H1 (cell line): ENCODE results near the gene COL6A2. TPM values are rescaled to one million over a fixed set of nuclear protein-coding genes. Genes with fewer than 3 reads are reported as not detected.
A peak's percentile ranks its signal among the peaks of the same experiment; 100 is the strongest.

Experiments used
- CTCF ChIA-PET: fragments of 300-600 bp; sonication (Branson Sonifier 250); formaldehyde crosslinking; loops from one replicate; lab custom pipeline; 2021; ENCODE audit not compliant: partially characterized antibody; lab: Charles Lee
- POLR2A ChIA-PET: fragments of 300-600 bp; sonication (Branson Sonifier 250); formaldehyde crosslinking; loops from one replicate; lab custom pipeline; 2021; ENCODE audit warnings: inconsistent platforms; ENCODE audit not compliant: partially characterized antibody; lab: Charles Lee
- DNase-seq, 2 experiments: peaks; one replicate each; pipeline versions ENCODE4 v3.0.0 to v3.0.0-alpha.2; 2010 to 2022; ENCODE audit warnings: low spot score in 2 of 2, low read depth in 1 of 2, mixed read lengths in 1 of 2
- FAIRE-seq: peaks from 2 replicates; lab custom pipeline; 2011; peaks lifted over from hg19 to GRCh38; lab: Jason Lieb, UNC
- H2AFZ ChIP-seq: 2 replicates; pipeline ENCODE4 v1.8.1; 2012; ENCODE audit warnings: low read length, inconsistent platforms
- H2AK5ac ChIP-seq: 2 replicates; pipeline ENCODE4 v1.6.1; 2013; ENCODE audit warnings: low read depth, low read length
- H2BK120ac ChIP-seq: replicated peaks from 2 replicates; pipeline ENCODE3; 2013; ENCODE audit warnings: low read depth, low read length, inconsistent platforms
- H2BK12ac ChIP-seq: 2 replicates; pipeline ENCODE4 v1.6.1; 2013; ENCODE audit warnings: low read depth, low read length
- H2BK15ac ChIP-seq: 2 replicates; pipeline ENCODE4 v1.6.1; 2013; ENCODE audit warnings: low read length
- H2BK20ac ChIP-seq: 2 replicates; pipeline ENCODE4 v1.6.1; 2013; ENCODE audit warnings: low read length
- H2BK5ac ChIP-seq: 2 replicates; pipeline ENCODE4 v1.6.1; 2013; ENCODE audit warnings: low read depth, low read length
- H3K14ac ChIP-seq: 2 replicates; pipeline ENCODE4 v1.6.1; 2013; ENCODE audit warnings: inconsistent platforms; ENCODE audit not compliant: insufficient read length
- H3K18ac ChIP-seq: 2 replicates; pipeline ENCODE4 v1.6.1; 2013; ENCODE audit warnings: low read length; ENCODE audit errors: extremely low read depth
- H3K23ac ChIP-seq: 2 replicates; pipeline ENCODE4 v1.6.1; 2013; ENCODE audit warnings: inconsistent platforms; ENCODE audit not compliant: insufficient read length
- H3K23me2 ChIP-seq: 2 replicates; pipeline ENCODE4 v1.6.1; 2013; ENCODE audit warnings: low read depth, low read length
- H3K27ac ChIP-seq: 2 replicates; pipeline ENCODE4 v1.6.1; 2011; ENCODE audit warnings: low read depth, low read length, inconsistent platforms
- H3K27me3 ChIP-seq, 4 experiments: replicated peaks in 1 of 4; 1 replicate in 1 of 4; 2 replicates in 3 of 4; pipeline versions ENCODE4 v1.6.1 to v1.8.1; 2011 to 2013; ENCODE audit warnings: low read length in 3 of 4, mild to moderate bottlenecking in 3 of 4, inconsistent platforms in 2 of 4, mixed read lengths in 2 of 4, moderate library complexity in 1 of 4; ENCODE audit not compliant: control insufficient read depth in 3 of 4, insufficient read depth in 3 of 4; ENCODE audit errors: extremely low read depth in 1 of 4
- H3K36me3 ChIP-seq, 4 experiments: 2 replicates each; pipeline versions ENCODE4 v1.6.1 to v1.8.1; 2011 to 2013; ENCODE audit warnings: mild to moderate bottlenecking in 4 of 4, low read length in 3 of 4, moderate library complexity in 2 of 4, control low read depth in 1 of 4, inconsistent platforms in 1 of 4; ENCODE audit not compliant: insufficient read depth in 4 of 4, control insufficient read depth in 2 of 4
- H3K4ac ChIP-seq: replicated peaks from 2 replicates; pipeline ENCODE3; 2013; ENCODE audit warnings: low read length, low read depth, mixed read lengths, inconsistent platforms; ENCODE audit not compliant: insufficient read length
- H3K4me1 ChIP-seq, 4 experiments: replicated peaks in 1 of 4; 1 replicate in 1 of 4; 2 replicates in 3 of 4; pipeline versions ENCODE4 v1.6.1 to v1.8.1; 2011 to 2013; ENCODE audit warnings: low read length in 3 of 4, inconsistent platforms in 2 of 4, mixed read lengths in 1 of 4; ENCODE audit not compliant: insufficient read depth in 4 of 4, control insufficient read depth in 3 of 4
- H3K4me2 ChIP-seq, 2 experiments: 2 replicates each; pipeline versions ENCODE4 v1.6.1 to v1.8.1; 2011 to 2013; ENCODE audit warnings: low read depth in 2 of 2, low read length in 2 of 2, control low read depth in 1 of 2, inconsistent platforms in 1 of 2, mild to moderate bottlenecking in 1 of 2; ENCODE audit not compliant: insufficient read depth in 1 of 2
- H3K4me3 ChIP-seq, 4 experiments: fragments of 200-600, 300-600 bp in 1 of 4; sonication (generic), shearing (Covaris generic), sonication (Bioruptor Twin) in 1 of 4; 2 replicates each; pipeline versions ENCODE4 v1.5.1 to v1.8.1; 2011 to 2016; ENCODE audit warnings: low read length in 4 of 4, low read depth in 3 of 4, control low read depth in 2 of 4, inconsistent platforms in 2 of 4, mild to moderate bottlenecking in 2 of 4, mixed read lengths in 1 of 4, moderate library complexity in 1 of 4; ENCODE audit not compliant: insufficient read depth in 2 of 4; ENCODE audit errors: extremely low read depth in 1 of 4
- H3K56ac ChIP-seq: replicated peaks from 2 replicates; pipeline ENCODE3; 2013; ENCODE audit warnings: low read depth, mild to moderate bottlenecking, mixed read lengths, low read length, inconsistent platforms; ENCODE audit not compliant: insufficient read length
- H3K79me1 ChIP-seq: 2 replicates; pipeline ENCODE4 v1.6.1; 2013; ENCODE audit warnings: low read depth, low read length, control low read depth
- H3K79me2 ChIP-seq, 2 experiments: 2 replicates each; pipeline versions ENCODE4 v1.6.1 to v1.8.1; 2012 to 2013; ENCODE audit warnings: low read length in 2 of 2, mild to moderate bottlenecking in 2 of 2, inconsistent platforms in 1 of 2; ENCODE audit not compliant: insufficient read depth in 2 of 2, control insufficient read depth in 1 of 2
- H3K9ac ChIP-seq, 4 experiments: replicated peaks in 1 of 4; 1 replicate in 1 of 4; 2 replicates in 3 of 4; pipeline versions ENCODE4 v1.6.1 to v1.8.1; 2011 to 2013; ENCODE audit warnings: low read depth in 3 of 4, low read length in 3 of 4, control low read depth in 2 of 4, mild to moderate bottlenecking in 2 of 4, moderate library complexity in 2 of 4, inconsistent platforms in 1 of 4; ENCODE audit errors: extremely low read depth in 1 of 4
- H3K9me3 ChIP-seq, 2 experiments: 2 replicates each; pipeline versions ENCODE4 v1.6.1 to v1.8.1; 2012 to 2013; ENCODE audit warnings: mild to moderate bottlenecking in 2 of 2, moderate library complexity in 2 of 2, control low read depth in 1 of 2, inconsistent platforms in 1 of 2, low read depth in 1 of 2, low read length in 1 of 2, mixed read lengths in 1 of 2; ENCODE audit not compliant: insufficient read depth in 2 of 2
- H4K20me1 ChIP-seq, 2 experiments: replicated peaks in 1 of 2; 2 replicates each; pipeline versions ENCODE3 to v1.8.1; 2011 to 2013; ENCODE audit warnings: inconsistent platforms in 2 of 2, low read length in 2 of 2, mild to moderate bottlenecking in 1 of 2; ENCODE audit not compliant: insufficient read depth in 2 of 2, control insufficient read depth in 1 of 2
- H4K5ac ChIP-seq: 2 replicates; pipeline ENCODE4 v1.6.1; 2013; ENCODE audit warnings: low read length, low read depth, mixed read lengths, inconsistent platforms; ENCODE audit not compliant: insufficient read length
- H4K8ac ChIP-seq: 2 replicates; pipeline ENCODE4 v1.8.0; 2013; ENCODE audit warnings: mild to moderate bottlenecking, moderate library complexity, low read length, inconsistent platforms; ENCODE audit not compliant: insufficient read depth; ENCODE audit errors: extremely low read depth
- H4K91ac ChIP-seq: replicated peaks from 2 replicates; pipeline ENCODE3; 2013; ENCODE audit warnings: low read length, mixed read lengths, inconsistent platforms; ENCODE audit not compliant: insufficient read length
- EGR1 ChIP-seq: IDR thresholded peaks from 2 replicates; pipeline ENCODE4 v1.6.1; 2011; ENCODE audit warnings: low read depth, low read length, borderline replicate concordance
- KDM1A ChIP-seq: fragments of 200-600, 300-600 bp; sonication (generic); IDR thresholded peaks from 2 replicates; pipeline ENCODE4 v1.7.1; 2016; ENCODE audit warnings: mild to moderate bottlenecking, low read length, borderline replicate concordance
- WGBS, 2 experiments: shearing (Covaris generic) in 1 of 2; methylation state at CpG; one replicate each; pipeline versions ENCODE4 v1.1.6 to v1.1.7; 2013 to 2015; ENCODE audit warnings: low lambda C conversion rate in 2 of 2, mixed read lengths in 2 of 2, inconsistent platforms in 1 of 2, low coverage in 1 of 2, missing lambda C conversion rate in 1 of 2; ENCODE audit not compliant: insufficient replicate concordance in 2 of 2, insufficient coverage in 1 of 2, insufficient read length in 1 of 2; ENCODE audit errors: extremely low coverage in 1 of 2, missing lambda C conversion rate in 1 of 2; 5-methylcytosine and 5-hydroxymethylcytosine counted together
- polyA plus RNA-seq, 7 experiments: library from polyadenylated mRNA; depleted of rRNA in 3 of 7; stranded (reverse) in 5 of 7; unstranded in 2 of 7; fragments of >200 nt in 5 of 7; fragments of 200-250 nt in 2 of 7; gene quantifications; 1 replicate in 5 of 7; 2 replicates in 1 of 7; 4 replicates in 1 of 7; pipeline versions ENCODE4 v1.2.1 to v1.2.3, GENCODE V29; 2011 to 2013; ENCODE audit warnings: missing spikeins in 2 of 7, mixed read lengths in 2 of 7
- total RNA-seq: library from RNA; stranded (reverse); fragmentation: NEBNext Ultra II Directional; extraction: Animal tissue kit (Norgen Biotek cat#: 25700); gene quantifications from 2 replicates; pipeline ENCODE4 v1.2.1, GENCODE V29; 2021

Gene COL6A2
- total and polyA plus RNA-seq, 2 of the 8 experiments (the other 6 are each of a cell fraction or from before 2014, with no cell fraction given) = 60.1 to 62.7 TPM

DNA sequence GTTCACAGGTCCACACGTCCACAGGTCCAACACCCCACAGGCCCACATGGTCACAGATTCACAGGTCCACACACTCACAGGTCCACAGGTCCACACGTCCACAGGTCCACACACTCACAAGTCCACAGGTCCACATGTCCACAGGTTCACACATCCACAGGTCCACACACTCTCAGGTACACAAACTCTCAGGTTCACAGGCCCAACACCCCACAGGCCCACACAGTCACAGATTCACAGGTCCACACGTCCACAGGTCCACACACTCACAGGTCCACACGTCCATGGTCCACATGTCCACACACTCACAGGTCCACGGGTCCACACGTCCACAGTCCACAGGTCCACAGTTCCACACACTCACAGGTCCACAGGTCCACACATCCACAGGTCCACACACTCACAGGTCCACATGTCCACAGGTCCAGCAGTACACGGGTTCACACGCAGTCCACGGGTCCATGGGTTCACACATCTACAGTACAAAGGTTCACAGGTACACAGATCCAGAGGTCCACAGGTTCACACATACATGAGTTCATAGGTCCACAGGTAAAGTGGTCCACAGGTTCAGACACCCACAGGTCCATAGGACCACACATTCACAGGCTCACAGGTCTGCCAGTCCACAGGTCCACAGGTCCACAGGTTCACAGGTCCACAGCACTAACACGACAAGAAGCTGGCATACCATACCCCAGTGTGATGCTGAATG is 39.3 kb upstream of the COL6A2 start:
- Histone ChIP-seq H3K27ac (0 out of 2 replicates have a peak overlapping the region, but pooled peaks have one; percentile 6), H4K5ac (no peak overlapping the region), H3K9ac (no peak overlapping the region), H3K27me3 (no peaks in the 10 kb centered on the region), H2BK15ac (no peak overlapping the region; the same call in 1 of the 2 replicates), H3K4me2 (no peak overlapping the region), H3K23me2 (no peaks in the 10 kb centered on the region), H3K9me3 (peaks cover 30 to 35% of the 10 kb centered on the region in 2 experiments), H3K79me1 (no peaks in the 10 kb centered on the region), H2AK5ac (peak overlapping the region; percentile 72; the same call in 1 of the 2 replicates), H3K4me3 (no peak overlapping the region; a peak in 2 of 8 replicates), H3K23ac (no peak overlapping the region), H4K8ac (no peak overlapping the region), H2BK12ac (peak overlapping the region; percentile 62; the same call in 1 of the 2 replicates), H2BK20ac (peak overlapping the region; percentile 61; the same call in 1 of the 2 replicates), H2BK5ac (peak overlapping the region; percentile 10; the same call in 1 of the 2 replicates), H4K91ac (no peak overlapping the region), H3K56ac (no peak overlapping the region), H2AFZ (no peak overlapping the region), H3K14ac (no peak overlapping the region), H3K18ac (no peak overlapping the region), H3K4ac (peak overlapping the region; percentile 69), H3K79me2 (no peaks in the 10 kb centered on the region), H3K4me1 (peaks cover 0 to 3% (median 2%) of the 10 kb centered on the region in 4 experiments; a peak in 4 of 7 replicates), H3K36me3 (no peaks in the 10 kb centered on the region), H4K20me1 (no peaks in the 10 kb centered on the region), H2BK120ac (no peak overlapping the region)
- DNase-seq = no peak
- CTCF ChIA-PET = no interaction called here
- peak; percentile 8; the same call in 1 of the 2 replicates for TF ChIP-seq EGR1
- no peak for TF ChIP-seq KDM1A
- POLR2A ChIA-PET = no interaction called here
- 86% methylated on average over 10 of the region's 10 CpGs; no CpG with 5 or more reads in 1 of the 2 experiments for WGBS, 2 experiments
- no peak for FAIRE-seq
